Measurements from ENCODE around the gene ZSCAN30. TPM values are rescaled to one million over a fixed set of nuclear protein-coding genes. Genes with fewer than 3 reads are reported as not detected.

The ZSCAN30 gene
- polyA plus RNA-seq (2013), result 6.5 and 7.1 TPM in 2 replicates

GRCh38 chr18:35290094-35290735 is at the start of gene ZSCAN30:
Gene ZSCAN30 (minus strand): TSS chr18:35290229. CDS start chr18:35264352, 25,877 bp downstream.
- peak within 1 kb of the TSS; percentile 55 for H4K91ac ChIP-seq (ENCODE audit: low read depth, low read length)
- H2BK12ac ChIP-seq (ENCODE audit: low read length), result no peak within 1 kb of the TSS
- H3K79me2 ChIP-seq (ENCODE audit: control insufficient read depth, insufficient read depth, low read length, poor library complexity), result peaks cover 3% of the 10 kb centered on the region

GRCh38 chr18:35337286-35337685 is 47.3 kb upstream of the ZSCAN30 start:
- no peak overlapping the region for H3K14ac ChIP-seq (ENCODE audit: low read length)
- no peak overlapping the region for H2AK5ac ChIP-seq (ENCODE audit: low read length)
- H3K4me3 ChIP-seq (ENCODE audit: low read depth, low read length), result no peak overlapping the region
- no peak overlapping the region for H4K91ac ChIP-seq (ENCODE audit: low read depth, low read length)
- H3K4me1 ChIP-seq (ENCODE audit: control insufficient read depth in 1 of 2, insufficient read depth in 2 of 2, low read length in 2 of 2), result no peaks in the 10 kb centered on the region
- no peak overlapping the region for H3K27ac ChIP-seq (ENCODE audit: low read depth, low read length)
- no peaks in the 10 kb centered on the region for H3K27me3 ChIP-seq (ENCODE audit: insufficient read depth, low read length)
- peaks cover 5% of the 10 kb centered on the region for H3K79me2 ChIP-seq (ENCODE audit: control insufficient read depth, insufficient read depth, low read length, poor library complexity)
- H2BK12ac ChIP-seq (ENCODE audit: low read length), result no peak overlapping the region
- no peak overlapping the region for H3K9ac ChIP-seq (ENCODE audit: low read length)
- no peak overlapping the region for H3K4ac ChIP-seq (ENCODE audit: low read depth, low read length)
- no peaks in the 10 kb centered on the region for H3K9me3 ChIP-seq (ENCODE audit: insufficient read depth, low read depth, low read length)
- H3K23ac ChIP-seq (ENCODE audit: low read length), result no peak overlapping the region
- DNase-seq, result peak in 1 of 2 donors; percentile 8
- no peak overlapping the region for H4K8ac ChIP-seq (ENCODE audit: low read depth, low read length)
- H3K4me2 ChIP-seq (ENCODE audit: low read length), result no peak overlapping the region
- H3K18ac ChIP-seq (ENCODE audit: low read length), result no peak overlapping the region
- H4K12ac ChIP-seq (ENCODE audit: low read depth, low read length), result no peak overlapping the region
- no peak overlapping the region for H2BK5ac ChIP-seq (ENCODE audit: low read depth, low read length, poor library complexity)
- no peak overlapping the region for H2AFZ ChIP-seq (ENCODE audit: insufficient read depth, low read length, poor library complexity)
- peaks cover 9 to 32% of the 10 kb centered on the region in 2 experiments for H3K36me3 ChIP-seq (ENCODE audit: control insufficient read depth in 1 of 2, insufficient read depth in 2 of 2, low read length in 2 of 2)
- no peak overlapping the region for H2BK120ac ChIP-seq (ENCODE audit: insufficient read depth, low read length, poor library complexity)
- WGBS (ENCODE audit: extremely low coverage, insufficient coverage, insufficient read length), result no CpG with 5 or more reads among the region's 5 CpGs
- no peaks in the 10 kb centered on the region for H3K79me1 ChIP-seq (ENCODE audit: low read length)

More at GRCh38 chr18:35290094-35290735, at the start of gene ZSCAN30:
- no CpG with 5 or more reads among the region's 41 CpGs for WGBS (ENCODE audit: extremely low coverage, insufficient coverage, insufficient read length)
- H2BK5ac ChIP-seq (ENCODE audit: low read depth, low read length, poor library complexity), result peak within 1 kb of the TSS; percentile 35
- H2BK120ac ChIP-seq (ENCODE audit: insufficient read depth, low read length, poor library complexity), result peak within 1 kb of the TSS; percentile 33
- H3K27me3 ChIP-seq (ENCODE audit: insufficient read depth, low read length), result no peaks in the 10 kb centered on the region
- H3K36me3 ChIP-seq (ENCODE audit: control insufficient read depth in 1 of 2, insufficient read depth in 2 of 2, low read length in 2 of 2), result peaks cover 2 to 3% of the 10 kb centered on the region in 2 experiments
- peak within 1 kb of the TSS; percentile 88 for H3K4me2 ChIP-seq (ENCODE audit: low read length)
- DNase-seq, result peak; percentile 93 to 95
- H4K12ac ChIP-seq (ENCODE audit: low read depth, low read length), result peak within 1 kb of the TSS; percentile 81
- H3K9ac ChIP-seq (ENCODE audit: low read length), result peak within 1 kb of the TSS; percentile 98
- peak within 1 kb of the TSS; percentile 90 for H4K8ac ChIP-seq (ENCODE audit: low read depth, low read length)
- H3K14ac ChIP-seq (ENCODE audit: low read length), result peak within 1 kb of the TSS; percentile 70
- H2AFZ ChIP-seq (ENCODE audit: insufficient read depth, low read length, poor library complexity), result peak within 1 kb of the TSS; percentile 72
- no peaks in the 10 kb centered on the region for H3K9me3 ChIP-seq (ENCODE audit: insufficient read depth, low read depth, low read length)
- H3K27ac ChIP-seq (ENCODE audit: low read depth, low read length), result peak within 1 kb of the TSS; percentile 40
- peaks cover 2 to 7% of the 10 kb centered on the region in 2 experiments for H3K4me1 ChIP-seq (ENCODE audit: control insufficient read depth in 1 of 2, insufficient read depth in 2 of 2, low read length in 2 of 2)
- peak within 1 kb of the TSS; percentile 77 for H3K4ac ChIP-seq (ENCODE audit: low read depth, low read length)
- H3K4me3 ChIP-seq (ENCODE audit: low read depth, low read length), result peak within 1 kb of the TSS; percentile 81
- H3K18ac ChIP-seq (ENCODE audit: low read length), result peak within 1 kb of the TSS; percentile 17
- H3K23ac ChIP-seq (ENCODE audit: low read length), result no peak within 1 kb of the TSS
- peaks cover 6% of the 10 kb centered on the region for H3K79me1 ChIP-seq (ENCODE audit: low read length)
- no peak within 1 kb of the TSS for H2AK5ac ChIP-seq (ENCODE audit: low read length)

- Histone ChIP-seq H3K4me3 (ENCODE audit: low read depth, low read length) (no peak overlapping the region), H3K4me1 (ENCODE audit: control insufficient read depth in 1 of 2, insufficient read depth in 2 of 2, low read length in 2 of 2) (peaks cover 2% of the 10 kb centered on the region in 2 experiments), H3K79me2 (ENCODE audit: control insufficient read depth, insufficient read depth, low read length, poor library complexity) (no peaks in the 10 kb centered on the region), H2AK5ac (ENCODE audit: low read length) (no peak overlapping the region), H3K18ac (ENCODE audit: low read length) (no peak overlapping the region), H2BK120ac (ENCODE audit: insufficient read depth, low read length, poor library complexity) (no peak overlapping the region), H4K91ac (ENCODE audit: low read depth, low read length) (no peak overlapping the region), H3K36me3 (ENCODE audit: control insufficient read depth in 1 of 2, insufficient read depth in 2 of 2, low read length in 2 of 2) (peaks cover 9 to 37% of the 10 kb centered on the region in 2 experiments), H2AFZ (ENCODE audit: insufficient read depth, low read length, poor library complexity) (no peak overlapping the region), H2BK5ac (ENCODE audit: low read depth, low read length, poor library complexity) (no peak overlapping the region), H3K23ac (ENCODE audit: low read length) (no peak overlapping the region), H3K4me2 (ENCODE audit: low read length) (no peak overlapping the region), H3K27ac (ENCODE audit: low read depth, low read length) (no peak overlapping the region), H4K12ac (ENCODE audit: low read depth, low read length) (no peak overlapping the region), H3K27me3 (ENCODE audit: insufficient read depth, low read length) (no peaks in the 10 kb centered on the region), H3K14ac (ENCODE audit: low read length) (no peak overlapping the region), H2BK12ac (ENCODE audit: low read length) (no peak overlapping the region), H3K9ac (ENCODE audit: low read length) (no peak overlapping the region), H3K9me3 (ENCODE audit: insufficient read depth, low read depth, low read length) (no peaks in the 10 kb centered on the region), H4K8ac (ENCODE audit: low read depth, low read length) (no peak overlapping the region), H3K79me1 (ENCODE audit: low read length) (no peaks in the 10 kb centered on the region), H3K4ac (ENCODE audit: low read depth, low read length) (no peak overlapping the region)
- no CpG with 5 or more reads among the region's 4 CpGs for WGBS (ENCODE audit: extremely low coverage, insufficient coverage, insufficient read length)
- no peak for DNase-seq
These were observed 45.8 kb upstream of the ZSCAN30 start for GRCh38 chr18:35335866-35336265.

- no peak overlapping the region for H2AK5ac ChIP-seq (ENCODE audit: low read length)
- H4K12ac ChIP-seq (ENCODE audit: low read depth, low read length), result no peak overlapping the region
- H2AFZ ChIP-seq (ENCODE audit: insufficient read depth, low read length, poor library complexity), result no peak overlapping the region
- no peak overlapping the region for H3K9ac ChIP-seq (ENCODE audit: low read length)
- DNase-seq, result peak in 1 of 2 donors; percentile 70
- H2BK12ac ChIP-seq (ENCODE audit: low read length), result no peak overlapping the region
- no peak overlapping the region for H2BK5ac ChIP-seq (ENCODE audit: low read depth, low read length, poor library complexity)
- no peak overlapping the region for H3K18ac ChIP-seq (ENCODE audit: low read length)
- no peaks in the 10 kb centered on the region for H3K27me3 ChIP-seq (ENCODE audit: insufficient read depth, low read length)
- no peak overlapping the region for H3K4me2 ChIP-seq (ENCODE audit: low read length)
- no peak overlapping the region for H2BK120ac ChIP-seq (ENCODE audit: insufficient read depth, low read length, poor library complexity)
- no peaks in the 10 kb centered on the region for H3K79me1 ChIP-seq (ENCODE audit: low read length)
- no peaks in the 10 kb centered on the region for H3K79me2 ChIP-seq (ENCODE audit: control insufficient read depth, insufficient read depth, low read length, poor library complexity)
- no peak overlapping the region for H3K4ac ChIP-seq (ENCODE audit: low read depth, low read length)
- H4K91ac ChIP-seq (ENCODE audit: low read depth, low read length), result no peak overlapping the region
- no peak overlapping the region for H3K23ac ChIP-seq (ENCODE audit: low read length)
- no peak overlapping the region for H3K14ac ChIP-seq (ENCODE audit: low read length)
- H4K8ac ChIP-seq (ENCODE audit: low read depth, low read length), result no peak overlapping the region
- no peak overlapping the region for H3K27ac ChIP-seq (ENCODE audit: low read depth, low read length)
- no CpG with 5 or more reads among the region's 3 CpGs for WGBS (ENCODE audit: extremely low coverage, insufficient coverage, insufficient read length)
- peaks cover 4 to 31% of the 10 kb centered on the region in 2 experiments for H3K36me3 ChIP-seq (ENCODE audit: control insufficient read depth in 1 of 2, insufficient read depth in 2 of 2, low read length in 2 of 2)
- H3K4me3 ChIP-seq (ENCODE audit: low read depth, low read length), result no peak overlapping the region
- H3K4me1 ChIP-seq (ENCODE audit: control insufficient read depth in 1 of 2, insufficient read depth in 2 of 2, low read length in 2 of 2), result peaks cover 2% of the 10 kb centered on the region in 2 experiments
- no peaks in the 10 kb centered on the region for H3K9me3 ChIP-seq (ENCODE audit: insufficient read depth, low read depth, low read length)
These were observed 44.8 kb upstream of the ZSCAN30 start for GRCh38 chr18:35334821-35335220.

All from trophoblast cell (in vitro differentiated cells and primary cell).